Chondrocyte (in vitro differentiated cells): ENCODE results near the gene RPTOR. TPM values are rescaled to one million over a fixed set of nuclear protein-coding genes. Genes with fewer than 3 reads are reported as not detected.

Experiments used
- DNase-seq: peaks from one replicate; pipeline ENCODE4 v3.0.0; 2021; ENCODE audit warnings: mixed read lengths, low spot score
- H3K27ac Mint-ChIP-seq: one replicate; pipeline ENCODE4 v1.8.0; 2021; ENCODE audit warnings: mild to moderate bottlenecking, moderate library complexity, mixed read lengths; ENCODE audit not compliant: unreplicated experiment
- H3K27me3 Mint-ChIP-seq: 2 replicates; pipeline ENCODE4 v1.8.0; 2021; ENCODE audit warnings: low read depth, mixed read lengths
- H3K36me3 Mint-ChIP-seq: 2 replicates; pipeline ENCODE4 v1.8.0; 2021; ENCODE audit warnings: low read depth, mixed read lengths
- H3K4me1 Mint-ChIP-seq: 2 replicates; pipeline ENCODE4 v1.8.0; 2021; ENCODE audit warnings: low read depth, mild to moderate bottlenecking, mixed read lengths
- H3K4me3 Mint-ChIP-seq: one replicate; pipeline ENCODE4 v1.8.0; 2021; ENCODE audit warnings: mild to moderate bottlenecking, moderate library complexity, mixed read lengths; ENCODE audit not compliant: unreplicated experiment
- H3K9me3 Mint-ChIP-seq: 2 replicates; pipeline ENCODE4 v1.8.0; 2021; ENCODE audit warnings: low read depth, mixed read lengths
- CTCF ChIP-seq: fragments of 200-600 bp; sonication (generic); IDR thresholded peaks from 2 replicates; pipeline ENCODE4 v1.5.0; 2021; ENCODE audit warnings: antibody characterized with exemption, mild to moderate bottlenecking, moderate library complexity
- total RNA-seq: library from RNA; stranded (reverse); gene quantifications from 3 replicates; pipeline ENCODE4 v1.2.1, GENCODE V29; 2021

RPTOR gene
- total RNA-seq, 1 donor from 2014 or later: 30.9 TPM

- H3K4me1 Mint-ChIP-seq: peaks cover 67% of the 10 kb centered on the region
- no peak for TF ChIP-seq CTCF
- H3K36me3 Mint-ChIP-seq: peaks cover 4% of the 10 kb centered on the region
- peaks cover 3% of the 10 kb centered on the region for H3K9me3 Mint-ChIP-seq
- no peaks in the 10 kb centered on the region for H3K27me3 Mint-ChIP-seq
- DNase-seq: no peak
- H3K4me3 Mint-ChIP-seq: no peak overlapping the region
- H3K27ac Mint-ChIP-seq: peak overlapping the region; percentile 22
Measured at GRCh38 chr17:80783971-80784370, 239.3 kb downstream of the RPTOR start.

- DNase-seq: no peak
- TF ChIP-seq CTCF: no peak
- H3K4me3 Mint-ChIP-seq: no peak overlapping the region
- peaks cover 3% of the 10 kb centered on the region for H3K9me3 Mint-ChIP-seq
- peaks cover 4% of the 10 kb centered on the region for H3K36me3 Mint-ChIP-seq
- peaks cover 77% of the 10 kb centered on the region for H3K4me1 Mint-ChIP-seq
- H3K27ac Mint-ChIP-seq: peak overlapping the region; percentile 86
- no peaks in the 10 kb centered on the region for H3K27me3 Mint-ChIP-seq
Measured at GRCh38 chr17:80785477-80786178, 241.0 kb downstream of the RPTOR start.

- Mint-ChIP-seq H3K27ac (no peak overlapping the region), H3K4me1 (peaks cover 82% of the 10 kb centered on the region), H3K4me3 (no peak overlapping the region), H3K9me3 (peaks cover 3% of the 10 kb centered on the region), H3K27me3 (no peaks in the 10 kb centered on the region), H3K36me3 (peaks cover 4% of the 10 kb centered on the region)
- no peak for TF ChIP-seq CTCF
- DNase-seq: no peak
Measured at GRCh38 chr17:80786470-80786869, 241.8 kb downstream of the RPTOR start.

- no peak for TF ChIP-seq CTCF
- Mint-ChIP-seq H3K9me3 (peaks cover 3% of the 10 kb centered on the region), H3K27me3 (no peaks in the 10 kb centered on the region), H3K27ac (no peak overlapping the region), H3K36me3 (peaks cover 4% of the 10 kb centered on the region), H3K4me3 (no peak overlapping the region), H3K4me1 (peaks cover 87% of the 10 kb centered on the region)
- DNase-seq: no peak
Measured at GRCh38 chr17:80786887-80787286, 242.2 kb downstream of the RPTOR start.

GRCh38 chr17:80787881-80788280 is 243.2 kb downstream of the RPTOR start:
- H3K4me3 Mint-ChIP-seq: no peak overlapping the region
- H3K27ac Mint-ChIP-seq: no peak overlapping the region
- H3K27me3 Mint-ChIP-seq: no peaks in the 10 kb centered on the region
- TF ChIP-seq CTCF: no peak
- H3K36me3 Mint-ChIP-seq: peaks cover 4% of the 10 kb centered on the region
- H3K9me3 Mint-ChIP-seq: peaks cover 3% of the 10 kb centered on the region
- DNase-seq: no peak
- peaks cover 87% of the 10 kb centered on the region for H3K4me1 Mint-ChIP-seq
